Body of pancreas (tissue), 4 donors: Measurements from ENCODE around the gene TMEM39A.

Source experiments
- CTCF ChIP-seq, 7 experiments: fragments of 450-650 bp in 4 of 7; fragments of 200-600 bp in 3 of 7; sonication (generic) in 3 of 7; IDR thresholded peaks; one replicate each; pipeline ENCODE4 v1.5.1; 2016 to 2019; ENCODE audit warnings: antibody characterized with exemption in 7 of 7
- POLR2A ChIP-seq, 3 donors: fragments of 450-650 bp; IDR thresholded peaks; one replicate each; pipeline ENCODE4 v1.6.1; 2016; ENCODE audit warnings: antibody characterized with exemption in 3 of 3, mild to moderate bottlenecking in 2 of 3

- TF ChIP-seq CTCF (IDR thresholded peaks at IDR 0.05) = no peak
- TF ChIP-seq POLR2A (IDR thresholded peaks at IDR 0.05) = no peak
Observed at GRCh38 chr3:119403201-119403600, 60.2 kb downstream of the TMEM39A start.
